Measurements from ENCODE around the gene SOX14.
A peak's percentile ranks its signal among the peaks of the same experiment; 100 is the strongest.

SOX14 gene

GRCh38 chr3:137787529-137787928, 23.4 kb downstream of the SOX14 start:
- Histone ChIP-seq H3F3A (ENCODE audit: control insufficient read depth, insufficient read depth) (no peaks in the 10 kb centered on the region), H3K4me2 (ENCODE audit: low read length) (no peak overlapping the region), H3K79me2 (ENCODE audit: control insufficient read depth, low read length) (no peaks in the 10 kb centered on the region), H3K36me3 (ENCODE audit: control insufficient read depth, low read length) (no peaks in the 10 kb centered on the region), H3K27ac (ENCODE audit: low read depth, low read length) (no peak overlapping the region), H3K4me1 (ENCODE audit: control insufficient read depth, low read length) (no peaks in the 10 kb centered on the region), H3K9me2 (replicated peaks; ENCODE audit: control insufficient read depth, low read length) (no peaks in the 10 kb centered on the region), H3K9me3 (ENCODE audit: control insufficient read depth, insufficient read depth, low read length) (no peaks in the 10 kb centered on the region), H3K4me3 (ENCODE audit: low read length) (no peak overlapping the region), H3K27me3 (ENCODE audit: control insufficient read depth, low read length) (no peaks in the 10 kb centered on the region), H4K20me1 (ENCODE audit: control insufficient read depth, insufficient read depth, low read depth, low read length) (no peaks in the 10 kb centered on the region)
- TF ChIP-seq CTCF (IDR thresholded peaks at IDR 0.05; ENCODE audit: low read depth, low read length, poor library complexity, severe bottlenecking) = no peak
- TF ChIP-seq EZH2phosphoT487 (IDR thresholded peaks at IDR 0.05; ENCODE audit: borderline replicate concordance, low read length) = no peak

GRCh38 chr3:137789236-137789635, 25.1 kb downstream of the SOX14 start:
- no peaks in the 10 kb centered on the region for H3K4me1 ChIP-seq (ENCODE audit: control insufficient read depth, low read length)
- no peaks in the 10 kb centered on the region for H3K9me3 ChIP-seq (ENCODE audit: control insufficient read depth, insufficient read depth, low read length)
- H3K79me2 ChIP-seq (ENCODE audit: control insufficient read depth, low read length) = no peaks in the 10 kb centered on the region
- TF ChIP-seq EZH2phosphoT487 (IDR thresholded peaks at IDR 0.05; ENCODE audit: borderline replicate concordance, low read length) = no peak
- no peak for TF ChIP-seq CTCF (IDR thresholded peaks at IDR 0.05; ENCODE audit: low read depth, low read length, poor library complexity, severe bottlenecking)
- no peak overlapping the region for H3K4me2 ChIP-seq (ENCODE audit: low read length)
- no peaks in the 10 kb centered on the region for H4K20me1 ChIP-seq (ENCODE audit: control insufficient read depth, insufficient read depth, low read depth, low read length)
- no peaks in the 10 kb centered on the region for H3K9me2 ChIP-seq (replicated peaks; ENCODE audit: control insufficient read depth, low read length)
- no peak overlapping the region for H3K4me3 ChIP-seq (ENCODE audit: low read length)
- H3K27ac ChIP-seq (ENCODE audit: low read depth, low read length) = no peak overlapping the region
- no peaks in the 10 kb centered on the region for H3K27me3 ChIP-seq (ENCODE audit: control insufficient read depth, low read length)
- no peaks in the 10 kb centered on the region for H3F3A ChIP-seq (ENCODE audit: control insufficient read depth, insufficient read depth)
- no peaks in the 10 kb centered on the region for H3K36me3 ChIP-seq (ENCODE audit: control insufficient read depth, low read length)

- H4K20me1 ChIP-seq (ENCODE audit: control insufficient read depth, insufficient read depth, low read depth, low read length) = no peaks in the 10 kb centered on the region
- H3K9me2 ChIP-seq (replicated peaks; ENCODE audit: control insufficient read depth, low read length) = no peaks in the 10 kb centered on the region
- H3K27me3 ChIP-seq (ENCODE audit: control insufficient read depth, low read length) = no peaks in the 10 kb centered on the region
- no peaks in the 10 kb centered on the region for H3K79me2 ChIP-seq (ENCODE audit: control insufficient read depth, low read length)
- H3K36me3 ChIP-seq (ENCODE audit: control insufficient read depth, low read length) = no peaks in the 10 kb centered on the region
- H3K4me2 ChIP-seq (ENCODE audit: low read length) = no peak overlapping the region
- no peaks in the 10 kb centered on the region for H3F3A ChIP-seq (ENCODE audit: control insufficient read depth, insufficient read depth)
- no peaks in the 10 kb centered on the region for H3K9me3 ChIP-seq (ENCODE audit: control insufficient read depth, insufficient read depth, low read length)
- no peak overlapping the region for H3K4me3 ChIP-seq (ENCODE audit: low read length)
- H3K4me1 ChIP-seq (ENCODE audit: control insufficient read depth, low read length) = no peaks in the 10 kb centered on the region
- no peak overlapping the region for H3K27ac ChIP-seq (ENCODE audit: low read depth, low read length)
- TF ChIP-seq CTCF (IDR thresholded peaks at IDR 0.05; ENCODE audit: low read depth, low read length, poor library complexity, severe bottlenecking) (peak; percentile 60), EZH2phosphoT487 (IDR thresholded peaks at IDR 0.05; ENCODE audit: borderline replicate concordance, low read length) (no peak)
Observed at GRCh38 chr3:137792626-137793271, 28.6 kb downstream of the SOX14 start.

All from DOHH2 (cell line).